CD4-positive, alpha-beta T cell treated with Interleukin-4 for 1 hour (primary cell): ENCODE results near the gene PDE11A.
"Not testable (repeated sequence)": the region's sequence is repeated elsewhere in the genome, so short reads cannot be mapped to it uniquely, and the experiment has no call there.

Source experiments
- DNase-seq, 2 donors: peaks; one replicate each; pipeline ENCODE4 v3.0.0-alpha.2; 2020 to 2022

Gene PDE11A

GRCh38 chr2:177812713-177813396, 259.7 kb downstream of the PDE11A start:
- no peak for DNase-seq

- DNase-seq = no peak
Measured at GRCh38 chr2:177810906-177811305, 261.7 kb downstream of the PDE11A start.

GRCh38 chr2:177808984-177809809, 263.4 kb downstream of the PDE11A start:
- DNase-seq = no peak

- DNase-seq = no peak
Measured at GRCh38 chr2:177806025-177806424, 266.6 kb downstream of the PDE11A start.

GRCh38 chr2:177799531-177799930, 273.0 kb downstream of the PDE11A start:
- DNase-seq = no peak

GRCh38 chr2:177797808-177798207, 274.8 kb downstream of the PDE11A start:
- DNase-seq = no peak

GRCh38 chr2:177796654-177797415, 275.7 kb downstream of the PDE11A start:
- DNase-seq = no peak

GRCh38 chr2:177796011-177796410, 276.6 kb downstream of the PDE11A start:
- DNase-seq = no peak

GRCh38 chr2:177785143-177785542, 287.4 kb downstream of the PDE11A start:
- DNase-seq = not testable (repeated sequence)

- DNase-seq = no peak
Measured at GRCh38 chr2:177784745-177785067, 287.9 kb downstream of the PDE11A start.

- DNase-seq = peak in 1 of 2 donors; percentile 38
Measured at GRCh38 chr2:177783835-177784744, 288.5 kb downstream of the PDE11A start.

GRCh38 chr2:177783091-177783490, 289.5 kb downstream of the PDE11A start:
- DNase-seq = no peak

GRCh38 chr2:177782613-177783012, 290.0 kb downstream of the PDE11A start:
- DNase-seq = no peak

- no peak for DNase-seq
Measured at GRCh38 chr2:177778472-177778871, 294.1 kb downstream of the PDE11A start.

- DNase-seq = peak in 1 of 2 donors; percentile 44
Measured at GRCh38 chr2:177772529-177772928, 300.0 kb downstream of the PDE11A start.

- no peak for DNase-seq
Measured at GRCh38 chr2:177771191-177771590, 301.4 kb downstream of the PDE11A start.

GRCh38 chr2:177767768-177768167, 304.8 kb downstream of the PDE11A start:
- no peak for DNase-seq

GRCh38 chr2:177765698-177766097, 306.9 kb downstream of the PDE11A start:
- no peak for DNase-seq

GRCh38 chr2:177763531-177764265, 308.9 kb downstream of the PDE11A start:
- peak; percentile 70 for DNase-seq

- DNase-seq = no peak
Measured at GRCh38 chr2:177759443-177759842, 313.1 kb downstream of the PDE11A start.

- DNase-seq = no peak
Measured at GRCh38 chr2:177758591-177759371, 313.8 kb downstream of the PDE11A start.
